Suprapubic skin (tissue), 4 donors: Measurements from ENCODE around the gene ISCA1. TPM values are rescaled to one million over a fixed set of nuclear protein-coding genes. Genes with fewer than 3 reads are reported as not detected.
"Not testable (repeated sequence)": the region's sequence is repeated elsewhere in the genome, so short reads cannot be mapped to it uniquely, and the experiment has no call there.

Experiments
- DNase-seq, 2 donors: peaks; one replicate each; pipeline ENCODE4 v3.0.0-alpha.2; 2019; ENCODE audit warnings: low spot score in 2 of 2
- H3K27ac ChIP-seq: fragments of 200-600 bp; sonication (generic); one replicate; pipeline ENCODE4 v1.5.1; 2019
- H3K27me3 ChIP-seq: fragments of 200-600 bp; sonication (generic); one replicate; pipeline ENCODE4 v1.5.1; 2019
- H3K36me3 ChIP-seq: fragments of 200-600 bp; sonication (generic); one replicate; pipeline ENCODE4 v1.5.1; 2019
- H3K4me1 ChIP-seq: fragments of 200-600 bp; sonication (generic); one replicate; pipeline ENCODE4 v1.5.1; 2019
- H3K4me3 ChIP-seq: fragments of 200-600 bp; sonication (generic); one replicate; pipeline ENCODE4 v1.5.1; 2019; ENCODE audit warnings: mild to moderate bottlenecking
- H3K9me3 ChIP-seq: fragments of 200-600 bp; sonication (generic); one replicate; pipeline ENCODE4 v1.5.1; 2019
- EP300 ChIP-seq: sonication (generic); formaldehyde crosslinking; IDR thresholded peaks from one replicate; pipeline ENCODE4 v1.6.1; 2017; ENCODE audit warnings: antibody characterized with exemption
- POLR2A ChIP-seq, 2 donors: fragments of 450-650 bp; IDR thresholded peaks; one replicate each; pipeline ENCODE4 v1.6.1; 2017; ENCODE audit warnings: antibody characterized with exemption in 2 of 2, mild to moderate bottlenecking in 2 of 2, moderate library complexity in 2 of 2
- POLR2AphosphoS5 ChIP-seq, 3 donors: sonication (generic); formaldehyde crosslinking; IDR thresholded peaks; one replicate each; pipeline ENCODE4 v1.6.1; 2017; ENCODE audit warnings: antibody characterized with exemption in 3 of 3
- WGBS: methylation state at CpG from one replicate; pipeline ENCODE4 v1.1.5; 2018; 5-methylcytosine and 5-hydroxymethylcytosine counted together
- total RNA-seq, 4 donors: library from RNA; depleted of rRNA; stranded (reverse); fragments of >200 nt; gene quantifications; one replicate each; pipeline ENCODE4 v1.1.0, GENCODE V29; 2016
- TF ChIP-seq, protein P1 (sequence below), 2 donors: fragments of 200-600 bp in 1 of 2; fragments of 450-650 bp in 1 of 2; sonication (generic) in 1 of 2; IDR thresholded peaks; one replicate each; pipeline ENCODE4 v1.5.1; 2016 to 2019; ENCODE audit warnings: antibody characterized with exemption in 2 of 2, mild to moderate bottlenecking in 1 of 2, moderate library complexity in 1 of 2

ISCA1 gene
- total RNA-seq, 4 donors from 2014 or later = 33.0 to 38.0 (median 33.9) TPM

DNA sequence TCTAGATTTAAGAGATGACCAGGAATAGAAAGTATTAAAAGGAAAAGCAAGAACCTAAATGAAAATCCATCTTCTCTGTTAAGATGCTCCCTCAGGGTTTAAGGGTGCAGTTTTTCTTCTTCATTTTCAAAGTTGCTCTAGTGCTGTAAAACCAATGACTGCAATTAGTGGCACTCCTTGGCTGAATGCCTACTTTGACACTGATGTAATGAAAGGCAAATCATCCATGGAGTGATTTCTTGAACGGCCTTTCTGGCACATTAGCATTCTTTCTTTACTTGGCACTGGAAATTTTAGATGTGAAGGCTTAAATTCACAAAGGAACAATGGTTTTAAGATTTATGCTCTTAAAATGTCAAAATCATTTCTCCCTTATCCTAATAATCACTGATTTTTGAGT is 19.3 kb upstream of the ISCA1 start:
- Histone ChIP-seq H3K4me3 (no peak overlapping the region), H3K36me3 (peaks cover 98% of the 10 kb centered on the region), H3K27me3 (no peaks in the 10 kb centered on the region), H3K4me1 (no peaks in the 10 kb centered on the region), H3K9me3 (no peaks in the 10 kb centered on the region), H3K27ac (no peak overlapping the region)
- TF ChIP-seq POLR2AphosphoS5 (IDR thresholded peaks at IDR 0.05) = no peak
- TF ChIP-seq, protein P1, sequence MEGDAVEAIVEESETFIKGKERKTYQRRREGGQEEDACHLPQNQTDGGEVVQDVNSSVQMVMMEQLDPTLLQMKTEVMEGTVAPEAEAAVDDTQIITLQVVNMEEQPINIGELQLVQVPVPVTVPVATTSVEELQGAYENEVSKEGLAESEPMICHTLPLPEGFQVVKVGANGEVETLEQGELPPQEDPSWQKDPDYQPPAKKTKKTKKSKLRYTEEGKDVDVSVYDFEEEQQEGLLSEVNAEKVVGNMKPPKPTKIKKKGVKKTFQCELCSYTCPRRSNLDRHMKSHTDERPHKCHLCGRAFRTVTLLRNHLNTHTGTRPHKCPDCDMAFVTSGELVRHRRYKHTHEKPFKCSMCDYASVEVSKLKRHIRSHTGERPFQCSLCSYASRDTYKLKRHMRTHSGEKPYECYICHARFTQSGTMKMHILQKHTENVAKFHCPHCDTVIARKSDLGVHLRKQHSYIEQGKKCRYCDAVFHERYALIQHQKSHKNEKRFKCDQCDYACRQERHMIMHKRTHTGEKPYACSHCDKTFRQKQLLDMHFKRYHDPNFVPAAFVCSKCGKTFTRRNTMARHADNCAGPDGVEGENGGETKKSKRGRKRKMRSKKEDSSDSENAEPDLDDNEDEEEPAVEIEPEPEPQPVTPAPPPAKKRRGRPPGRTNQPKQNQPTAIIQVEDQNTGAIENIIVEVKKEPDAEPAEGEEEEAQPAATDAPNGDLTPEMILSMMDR (IDR thresholded peaks at IDR 0.05) = no peak
- no peak for TF ChIP-seq POLR2A (IDR thresholded peaks at IDR 0.05)
- no peak for TF ChIP-seq EP300
- 54% methylated on average over 1 of the region's 1 CpG for WGBS
- DNase-seq = no peak

- TF ChIP-seq POLR2A (IDR thresholded peaks at IDR 0.05) (no peak), POLR2AphosphoS5 (IDR thresholded peaks at IDR 0.05) (no peak)
- no peak for DNase-seq
- no peak overlapping the region for H3K4me3 ChIP-seq
- H3K4me1 ChIP-seq = no peaks in the 10 kb centered on the region
- no peaks in the 10 kb centered on the region for H3K27me3 ChIP-seq
- H3K36me3 ChIP-seq = peaks cover 96% of the 10 kb centered on the region
- H3K9me3 ChIP-seq = no peaks in the 10 kb centered on the region
- 92% methylated on average over 2 of the region's 2 CpGs for WGBS
- no peak overlapping the region for H3K27ac ChIP-seq
Measured at GRCh38 chr9:86300701-86301100, 18.4 kb upstream of the ISCA1 start.

- Histone ChIP-seq H3K4me1 (no peaks in the 10 kb centered on the region), H3K4me3 (no peak overlapping the region), H3K27ac (no peak overlapping the region), H3K9me3 (no peaks in the 10 kb centered on the region), H3K27me3 (no peaks in the 10 kb centered on the region), H3K36me3 (peaks cover 78% of the 10 kb centered on the region)
- DNase-seq = no peak
- TF ChIP-seq POLR2AphosphoS5 (IDR thresholded peaks at IDR 0.05) (no peak), POLR2A (IDR thresholded peaks at IDR 0.05) (no peak), EP300 (no peak)
- TF ChIP-seq, protein P1 (IDR thresholded peaks at IDR 0.05) = no peak
- WGBS = 89% methylated on average over 11 of the region's 11 CpGs
Measured at GRCh38 chr9:86298873-86299272, 16.5 kb upstream of the ISCA1 start.

DNA sequence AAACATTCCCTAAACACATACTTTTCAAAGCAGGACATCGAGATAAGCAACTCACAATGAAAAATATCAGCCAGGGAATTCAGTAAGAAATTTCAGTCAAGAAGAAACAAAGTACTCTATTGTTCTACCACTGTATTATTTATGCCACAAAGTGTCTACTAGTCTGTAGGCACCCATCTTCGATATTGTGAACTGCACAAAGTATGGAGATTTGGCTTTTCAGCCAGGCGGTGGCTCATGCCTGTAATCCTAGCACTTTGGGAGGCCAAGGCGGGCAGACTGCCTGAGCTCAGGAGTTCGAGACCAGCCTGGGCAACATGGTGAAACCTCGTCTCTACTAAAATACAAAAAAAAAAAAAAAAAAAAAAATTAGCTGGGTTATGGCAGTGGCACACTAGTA is 8.0 kb upstream of the ISCA1 start:
- H3K9me3 ChIP-seq, H3K4me1 ChIP-seq, H3K27ac ChIP-seq, H3K27me3 ChIP-seq, DNase-seq, H3K4me3 ChIP-seq: not testable (repeated sequence)
- 87% methylated on average over 6 of the region's 6 CpGs for WGBS
- H3K36me3 ChIP-seq = peaks cover 16% of the 10 kb centered on the region

GRCh38 chr9:86288499-86289198 is 6.3 kb upstream of the ISCA1 start:
- Histone ChIP-seq H3K27ac (no peak overlapping the region), H3K36me3 (peaks cover 13% of the 10 kb centered on the region), H3K4me1 (peaks cover under 1% of the 10 kb centered on the region), H3K4me3 (no peak overlapping the region), H3K27me3 (no peaks in the 10 kb centered on the region), H3K9me3 (no peaks in the 10 kb centered on the region)
- TF ChIP-seq POLR2AphosphoS5 (IDR thresholded peaks at IDR 0.05) = no peak
- no peak for TF ChIP-seq EP300
- TF ChIP-seq, protein P1 (IDR thresholded peaks at IDR 0.05) = no peak
- TF ChIP-seq POLR2A (IDR thresholded peaks at IDR 0.05) = no peak
- no peak for DNase-seq
- WGBS = 85% methylated on average over 6 of the region's 6 CpGs

GRCh38 chr9:86287013-86287412 is 4.7 kb upstream of the ISCA1 start:
- no peak overlapping the region for H3K4me3 ChIP-seq
- no peaks in the 10 kb centered on the region for H3K9me3 ChIP-seq
- peaks cover 9% of the 10 kb centered on the region for H3K4me1 ChIP-seq
- no peaks in the 10 kb centered on the region for H3K36me3 ChIP-seq
- no peaks in the 10 kb centered on the region for H3K27me3 ChIP-seq
- DNase-seq = no peak
- 59% methylated on average over 7 of the region's 7 CpGs for WGBS
- TF ChIP-seq EP300 = no peak
- TF ChIP-seq POLR2AphosphoS5 (IDR thresholded peaks at IDR 0.05) = no peak
- TF ChIP-seq, protein P1 (IDR thresholded peaks at IDR 0.05) = no peak
- no peak for TF ChIP-seq POLR2A (IDR thresholded peaks at IDR 0.05)
- H3K27ac ChIP-seq = no peak overlapping the region
